Activated T-cell treated with anti-CD3 and anti-CD28 coated beads, Interleukin-2, amount 50 U/mL, for 24 hours (primary cell): ENCODE measurements around the gene KLHL5.

ENCODE experiments used
- DNase-seq: peaks from one replicate; pipeline ENCODE4 v3.0.0-alpha.2; 2020
- H3K27ac Mint-ChIP-seq: 2 replicates; pipeline ENCODE4 v1.8.0; 2020; ENCODE audit warnings: mild to moderate bottlenecking, mixed read lengths
- H3K27me3 Mint-ChIP-seq: 2 replicates; pipeline ENCODE4 v1.8.0; 2020; ENCODE audit warnings: mixed read lengths
- H3K36me3 Mint-ChIP-seq: 2 replicates; pipeline ENCODE4 v1.8.0; 2020; ENCODE audit warnings: low read depth, mixed read lengths
- H3K4me1 Mint-ChIP-seq: 2 replicates; pipeline ENCODE4 v1.8.0; 2020; ENCODE audit warnings: low read depth, mixed read lengths
- H3K4me3 Mint-ChIP-seq: 2 replicates; pipeline ENCODE4 v1.8.0; 2020; ENCODE audit warnings: mild to moderate bottlenecking, moderate library complexity, mixed read lengths
- H3K9me3 Mint-ChIP-seq: 2 replicates; pipeline ENCODE4 v1.8.0; 2020; ENCODE audit warnings: mixed read lengths

KLHL5 gene

GRCh38 chr4:39036172-39036571, 25.9 kb upstream of the KLHL5 start:
- no peak for DNase-seq
- no peak overlapping the region for H3K4me3 Mint-ChIP-seq
- peaks cover 2% of the 10 kb centered on the region for H3K36me3 Mint-ChIP-seq
- H3K4me1 Mint-ChIP-seq = peaks cover 47% of the 10 kb centered on the region
- H3K9me3 Mint-ChIP-seq = no peaks in the 10 kb centered on the region
- H3K27me3 Mint-ChIP-seq = no peaks in the 10 kb centered on the region
- H3K27ac Mint-ChIP-seq = no peak overlapping the region

- Mint-ChIP-seq H3K9me3 (no peaks in the 10 kb centered on the region), H3K27me3 (no peaks in the 10 kb centered on the region), H3K4me1 (peaks cover 45% of the 10 kb centered on the region), H3K4me3 (no peak overlapping the region), H3K27ac (no peak overlapping the region), H3K36me3 (no peaks in the 10 kb centered on the region)
- no peak for DNase-seq
Measured at GRCh38 chr4:39037491-39037825, 24.6 kb upstream of the KLHL5 start.

- H3K9me3 Mint-ChIP-seq = no peaks in the 10 kb centered on the region
- H3K4me3 Mint-ChIP-seq = no peak overlapping the region
- peaks cover 42% of the 10 kb centered on the region for H3K4me1 Mint-ChIP-seq
- no peak for DNase-seq
- no peaks in the 10 kb centered on the region for H3K27me3 Mint-ChIP-seq
- no peak overlapping the region for H3K27ac Mint-ChIP-seq
- H3K36me3 Mint-ChIP-seq = no peaks in the 10 kb centered on the region
Measured at GRCh38 chr4:39037941-39038340, 24.1 kb upstream of the KLHL5 start.

- Mint-ChIP-seq H3K27ac (no peak overlapping the region), H3K27me3 (no peaks in the 10 kb centered on the region)
Measured at GRCh38 chr4:39039108-39039507, 22.9 kb upstream of the KLHL5 start.

GRCh38 chr4:39042366-39042765, 19.7 kb upstream of the KLHL5 start:
- DNase-seq = no peak
- Mint-ChIP-seq H3K27ac (no peak overlapping the region), H3K27me3 (no peaks in the 10 kb centered on the region), H3K4me3 (no peak overlapping the region), H3K9me3 (no peaks in the 10 kb centered on the region), H3K36me3 (peaks cover 7% of the 10 kb centered on the region), H3K4me1 (peaks cover 40% of the 10 kb centered on the region)

More at GRCh38 chr4:39039108-39039507, 22.9 kb upstream of the KLHL5 start:
- no peak for DNase-seq
- Mint-ChIP-seq H3K4me1 (peaks cover 44% of the 10 kb centered on the region), H3K36me3 (no peaks in the 10 kb centered on the region), H3K9me3 (no peaks in the 10 kb centered on the region), H3K4me3 (no peak overlapping the region)

GRCh38 chr4:39043058-39043860, 18.8 kb upstream of the KLHL5 start:
- H3K27ac Mint-ChIP-seq = peak overlapping the region; percentile 93
- no peaks in the 10 kb centered on the region for H3K9me3 Mint-ChIP-seq
- H3K36me3 Mint-ChIP-seq = peaks cover 11% of the 10 kb centered on the region
- H3K27me3 Mint-ChIP-seq = no peaks in the 10 kb centered on the region
- DNase-seq = no peak
- H3K4me1 Mint-ChIP-seq = peaks cover 43% of the 10 kb centered on the region
- H3K4me3 Mint-ChIP-seq = peak overlapping the region; percentile 83

- peaks cover 12% of the 10 kb centered on the region for H3K36me3 Mint-ChIP-seq
- H3K4me1 Mint-ChIP-seq = peaks cover 49% of the 10 kb centered on the region
- no peaks in the 10 kb centered on the region for H3K9me3 Mint-ChIP-seq
- no peak for DNase-seq
- H3K4me3 Mint-ChIP-seq = peak overlapping the region; percentile 83
- peak overlapping the region; percentile 93 for H3K27ac Mint-ChIP-seq
- no peaks in the 10 kb centered on the region for H3K27me3 Mint-ChIP-seq
Measured at GRCh38 chr4:39043861-39044363, 18.1 kb upstream of the KLHL5 start.

GRCh38 chr4:39044364-39044955, 17.6 kb upstream of the KLHL5 start:
- Mint-ChIP-seq H3K4me3 (peak overlapping the region; percentile 83), H3K36me3 (peaks cover 13% of the 10 kb centered on the region), H3K4me1 (peaks cover 49% of the 10 kb centered on the region), H3K27me3 (no peaks in the 10 kb centered on the region), H3K9me3 (no peaks in the 10 kb centered on the region), H3K27ac (peak overlapping the region; percentile 93)
- peak; percentile 97 for DNase-seq

GRCh38 chr4:39044956-39045826, 16.8 kb upstream of the KLHL5 start:
- peaks cover 13% of the 10 kb centered on the region for H3K36me3 Mint-ChIP-seq
- no peaks in the 10 kb centered on the region for H3K9me3 Mint-ChIP-seq
- no peaks in the 10 kb centered on the region for H3K27me3 Mint-ChIP-seq
- H3K27ac Mint-ChIP-seq = peak overlapping the region; percentile 85
- no peak for DNase-seq
- peak overlapping the region; percentile 88 for H3K4me3 Mint-ChIP-seq
- peaks cover 51% of the 10 kb centered on the region for H3K4me1 Mint-ChIP-seq

GRCh38 chr4:39045827-39046221, 16.2 kb upstream of the KLHL5 start:
- no peaks in the 10 kb centered on the region for H3K9me3 Mint-ChIP-seq
- DNase-seq = no peak
- peak overlapping the region; percentile 85 for H3K27ac Mint-ChIP-seq
- H3K4me1 Mint-ChIP-seq = peaks cover 56% of the 10 kb centered on the region
- peak overlapping the region; percentile 88 for H3K4me3 Mint-ChIP-seq
- no peaks in the 10 kb centered on the region for H3K27me3 Mint-ChIP-seq
- H3K36me3 Mint-ChIP-seq = peaks cover 13% of the 10 kb centered on the region

- no peaks in the 10 kb centered on the region for H3K9me3 Mint-ChIP-seq
- peaks cover 60% of the 10 kb centered on the region for H3K4me1 Mint-ChIP-seq
- H3K36me3 Mint-ChIP-seq = peaks cover 13% of the 10 kb centered on the region
- H3K27ac Mint-ChIP-seq = peak overlapping the region; percentile 85
- no peak for DNase-seq
- H3K27me3 Mint-ChIP-seq = no peaks in the 10 kb centered on the region
- H3K4me3 Mint-ChIP-seq = peak overlapping the region; percentile 88
Measured at GRCh38 chr4:39046249-39046648, 15.8 kb upstream of the KLHL5 start.

- DNase-seq = no peak
- H3K27ac Mint-ChIP-seq = peak overlapping the region; percentile 63
- H3K4me3 Mint-ChIP-seq = peak overlapping the region; percentile 15
- H3K36me3 Mint-ChIP-seq = peaks cover 13% of the 10 kb centered on the region
- H3K9me3 Mint-ChIP-seq = no peaks in the 10 kb centered on the region
- peaks cover 62% of the 10 kb centered on the region for H3K4me1 Mint-ChIP-seq
- no peaks in the 10 kb centered on the region for H3K27me3 Mint-ChIP-seq
Measured at GRCh38 chr4:39047681-39048080, 14.4 kb upstream of the KLHL5 start.

GRCh38 chr4:39048311-39048710, 13.7 kb upstream of the KLHL5 start:
- Mint-ChIP-seq H3K27ac (peak overlapping the region; percentile 63), H3K9me3 (no peaks in the 10 kb centered on the region), H3K4me1 (peaks cover 59% of the 10 kb centered on the region), H3K4me3 (no peak overlapping the region), H3K36me3 (peaks cover 13% of the 10 kb centered on the region), H3K27me3 (no peaks in the 10 kb centered on the region)
- DNase-seq = no peak

- Mint-ChIP-seq H3K36me3 (peaks cover 9% of the 10 kb centered on the region), H3K27ac (no peak overlapping the region), H3K9me3 (no peaks in the 10 kb centered on the region), H3K4me3 (no peak overlapping the region), H3K4me1 (peaks cover 58% of the 10 kb centered on the region), H3K27me3 (no peaks in the 10 kb centered on the region)
- DNase-seq = no peak
Measured at GRCh38 chr4:39050590-39050989, 11.4 kb upstream of the KLHL5 start.
